CD4-positive, alpha-beta T cell treated with Interleukin-1 beta for 1 hour (primary cell): Measurements from ENCODE around the gene INSYN1.
"Not testable (repeated sequence)": the region's sequence is repeated elsewhere in the genome, so short reads cannot be mapped to it uniquely, and the experiment has no call there.

Source experiments
- DNase-seq, 2 donors: peaks; one replicate each; pipeline ENCODE4 v3.0.0-alpha.2; 2020 to 2022

The INSYN1 gene

DNA sequence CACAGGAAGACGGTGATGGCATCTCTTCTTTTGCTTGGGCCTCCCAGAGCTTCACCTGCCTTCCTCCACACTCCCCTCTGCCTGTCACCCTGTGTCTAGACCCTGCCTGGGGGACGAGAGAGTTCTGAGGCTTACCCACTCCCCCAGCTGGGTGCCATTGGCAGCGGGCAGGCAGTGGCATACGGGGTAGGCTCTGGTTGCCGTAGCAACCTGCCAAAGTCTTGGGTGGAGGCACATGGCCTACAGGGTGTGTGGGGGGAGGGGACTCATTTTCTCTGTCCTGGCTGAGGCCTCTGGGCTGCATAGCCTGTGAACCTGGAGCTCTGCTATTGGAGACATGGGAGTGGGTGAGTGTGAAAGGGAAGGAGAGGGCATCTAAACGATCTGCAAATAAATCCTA is 4.4 kb downstream of the INSYN1 start:
- DNase-seq = no peak

DNA sequence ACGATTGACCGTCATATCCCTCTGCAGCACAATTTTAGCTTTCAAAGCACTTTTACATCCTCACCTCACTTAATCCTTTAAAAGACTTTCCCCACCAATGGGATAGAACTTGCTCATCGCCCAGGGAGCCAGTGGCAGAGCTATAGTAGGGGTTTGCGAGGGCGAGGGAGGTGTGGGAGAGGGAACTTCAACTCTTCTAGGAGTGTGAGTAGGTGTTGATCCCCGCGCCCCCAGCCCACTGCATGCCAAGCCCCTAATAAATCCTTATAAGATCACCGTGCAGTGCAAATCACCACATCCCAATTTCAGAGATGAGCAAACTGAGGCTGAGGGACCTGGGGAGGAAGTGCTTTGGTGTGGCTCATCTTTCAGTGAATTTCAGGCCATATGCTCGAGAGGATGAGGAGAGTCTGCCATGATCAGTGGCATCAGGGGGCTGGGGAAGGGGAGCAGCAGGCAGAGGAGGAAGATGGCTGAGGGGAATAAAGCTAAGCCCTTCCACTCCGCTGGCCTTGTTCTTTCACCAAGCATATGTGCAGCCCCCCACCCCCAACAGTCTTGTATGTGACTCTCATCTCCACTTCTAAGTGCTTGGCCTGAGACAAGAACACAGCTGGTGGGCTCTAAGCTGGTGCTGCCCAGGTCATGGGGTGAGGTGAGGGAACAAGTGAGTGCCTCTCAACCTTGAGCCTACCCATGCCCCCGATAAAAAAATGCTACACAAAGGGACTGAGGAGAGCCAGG is 5.1 kb downstream of the INSYN1 start:
- DNase-seq = no peak

DNA sequence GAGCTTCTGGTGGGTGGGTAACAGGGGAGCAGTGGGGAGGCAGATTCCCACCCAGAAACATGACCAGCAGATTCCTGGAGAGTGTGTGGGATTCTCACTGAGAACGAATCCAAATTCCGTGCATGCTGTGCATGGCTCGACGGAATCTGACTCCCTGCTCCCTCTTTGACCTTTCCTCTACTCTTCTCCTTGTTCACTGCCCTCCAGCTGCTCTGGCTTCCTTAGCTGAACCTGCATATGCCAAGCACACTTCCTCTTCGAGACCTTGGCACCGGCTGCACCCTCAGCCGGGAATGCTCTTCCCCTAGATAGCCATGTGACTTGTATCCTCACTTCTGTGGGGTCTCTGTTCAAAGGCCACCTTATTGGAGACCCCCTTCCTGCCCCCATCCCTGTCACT is 6.3 kb downstream of the INSYN1 start:
- DNase-seq = no peak

DNA sequence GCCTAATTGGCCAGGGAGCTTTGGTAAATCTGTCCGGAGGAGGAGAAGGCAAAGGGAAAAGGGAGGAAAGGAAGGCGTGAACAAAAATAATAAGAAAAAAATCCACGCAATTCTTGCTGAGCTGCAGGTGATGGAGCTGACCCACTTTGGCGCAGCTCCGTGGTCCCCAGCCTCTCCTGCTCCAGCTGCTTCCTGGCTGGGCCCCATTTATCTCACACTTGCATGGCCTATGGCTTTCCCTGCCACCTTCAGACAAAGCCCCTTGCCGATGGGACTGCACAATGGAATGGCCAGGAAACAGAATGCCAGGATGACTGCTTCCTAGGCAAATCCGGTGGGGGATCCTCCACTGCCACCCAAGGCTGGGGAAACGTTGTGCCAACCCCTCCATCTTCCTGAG is 6.9 kb downstream of the INSYN1 start:
- no peak for DNase-seq

- DNase-seq = no peak
Observed at GRCh38 chr15:73745073-73745472, 8.1 kb downstream of the INSYN1 start.

- no peak for DNase-seq
Observed at GRCh38 chr15:73744293-73744692, 8.9 kb downstream of the INSYN1 start.

- no peak for DNase-seq
Observed at GRCh38 chr15:73741321-73741836, 11.8 kb downstream of the INSYN1 start.

DNA sequence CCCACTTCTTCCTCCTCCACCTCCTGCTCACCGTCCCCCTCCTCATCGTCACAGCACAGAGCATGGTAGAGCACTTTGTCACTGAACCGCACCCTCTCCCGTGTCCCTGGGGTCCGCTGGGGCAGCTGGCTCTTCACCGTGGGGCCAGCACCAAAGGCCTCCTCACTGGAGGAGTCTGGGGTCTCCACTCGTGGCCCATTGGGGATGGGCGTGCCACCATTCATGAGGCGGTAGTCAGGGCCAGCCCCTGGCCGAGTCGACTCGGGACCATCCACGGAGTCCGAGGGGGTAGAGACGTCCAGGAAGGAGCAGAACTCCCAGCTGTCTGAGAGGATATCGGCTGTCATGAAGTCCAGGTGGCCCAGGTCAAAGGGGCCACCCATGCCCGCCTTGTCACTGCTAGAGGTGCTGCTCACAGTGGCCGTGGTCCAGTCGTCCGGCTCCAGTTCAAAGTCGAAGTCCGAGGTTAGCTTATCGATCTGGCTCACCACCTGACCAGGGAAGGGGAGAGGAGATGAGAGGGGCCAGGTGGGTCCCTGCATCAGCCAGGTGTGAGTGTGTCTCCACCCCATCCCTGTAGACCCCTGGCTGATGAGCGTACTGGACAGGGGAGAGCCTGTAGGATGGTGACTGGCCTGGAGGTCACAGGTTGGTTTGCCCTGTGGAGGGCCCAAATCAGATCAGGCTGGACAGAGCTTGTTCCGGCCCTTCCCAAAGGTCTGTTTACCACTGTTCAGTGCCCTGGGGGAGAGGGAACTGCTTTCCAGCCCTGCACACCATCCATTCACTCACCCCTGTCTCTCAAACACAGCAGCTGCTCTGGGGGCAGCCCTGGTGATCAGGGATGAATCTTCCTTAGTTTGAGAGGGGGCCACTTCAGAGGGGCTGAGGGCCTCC is 12.8 kb downstream of the INSYN1 start:
- DNase-seq = no peak

DNA sequence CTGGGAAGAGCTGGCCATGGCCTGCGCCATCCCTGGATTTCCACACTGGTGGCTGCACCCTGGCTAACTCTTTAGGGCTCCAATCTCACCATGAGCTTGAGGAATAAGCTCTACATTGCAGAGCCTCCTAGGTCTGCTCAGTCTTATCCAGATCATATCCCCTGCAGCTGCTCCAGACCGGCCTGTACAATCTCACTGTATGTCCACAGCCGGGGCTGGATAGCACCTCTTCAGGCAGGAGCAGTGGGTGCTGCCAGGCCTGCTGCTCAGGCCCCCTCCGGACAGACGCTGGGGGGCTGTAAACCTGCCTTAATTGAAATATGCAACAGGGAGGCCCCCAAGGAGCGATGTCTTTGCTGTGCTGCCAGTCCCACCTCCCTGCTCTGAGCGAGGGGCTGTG is 15.6 kb downstream of the INSYN1 start:
- DNase-seq = no peak

- DNase-seq = no peak
Observed at GRCh38 chr15:73732930-73733329, 20.2 kb downstream of the INSYN1 start.

DNA sequence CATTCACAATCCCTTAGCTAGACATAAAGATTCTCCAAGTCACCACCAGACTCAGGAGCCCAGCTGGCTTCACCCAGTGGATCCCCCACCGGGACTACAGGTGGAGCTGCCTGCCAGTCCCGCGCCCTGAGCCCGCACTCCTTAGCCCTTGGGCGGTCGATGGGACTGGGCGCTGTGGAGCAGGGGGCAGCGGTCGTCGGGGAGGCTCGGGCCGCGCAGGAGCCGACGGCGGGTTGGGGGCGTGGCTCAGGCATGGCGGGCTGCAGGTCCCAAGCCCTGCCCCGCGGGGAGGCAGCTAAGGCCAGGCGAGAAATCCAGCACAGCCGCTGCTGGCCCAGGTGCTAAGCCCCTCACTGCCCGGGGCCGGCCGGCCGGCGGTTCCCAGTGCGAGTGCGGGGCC is 21.1 kb downstream of the INSYN1 start:
- not testable (repeated sequence) for DNase-seq

DNA sequence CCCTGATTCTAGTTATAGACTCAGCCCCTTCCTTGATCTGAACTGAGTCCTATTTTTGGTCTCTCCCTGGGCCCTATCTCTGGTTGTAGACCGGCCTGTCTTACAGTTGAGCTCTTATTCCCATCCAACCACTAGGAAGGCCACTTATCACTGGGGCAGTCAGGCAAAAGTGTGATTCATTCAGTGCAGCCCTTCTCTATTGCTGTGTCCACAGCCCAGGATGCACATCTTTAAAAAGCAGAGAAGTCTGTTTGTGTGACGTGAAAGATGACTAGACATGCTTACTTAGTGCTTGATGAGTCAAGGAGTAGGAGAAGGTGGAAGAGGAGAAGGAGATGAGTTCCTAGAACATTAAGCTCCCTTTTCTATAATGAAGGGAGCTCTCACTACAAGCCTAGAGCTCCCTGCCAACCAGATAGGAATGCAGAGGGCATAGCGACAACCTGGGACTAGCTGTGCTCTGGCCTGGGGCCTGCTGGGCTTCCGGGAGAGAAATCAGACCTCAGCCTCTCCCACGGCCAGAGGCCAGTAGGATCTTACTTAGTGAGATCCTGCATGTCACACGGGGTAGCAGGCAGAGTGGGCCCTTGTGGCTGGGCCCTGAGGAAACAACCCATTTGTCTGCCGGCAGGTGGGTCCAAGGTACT is 25.7 kb downstream of the INSYN1 start:
- DNase-seq = no peak

DNA sequence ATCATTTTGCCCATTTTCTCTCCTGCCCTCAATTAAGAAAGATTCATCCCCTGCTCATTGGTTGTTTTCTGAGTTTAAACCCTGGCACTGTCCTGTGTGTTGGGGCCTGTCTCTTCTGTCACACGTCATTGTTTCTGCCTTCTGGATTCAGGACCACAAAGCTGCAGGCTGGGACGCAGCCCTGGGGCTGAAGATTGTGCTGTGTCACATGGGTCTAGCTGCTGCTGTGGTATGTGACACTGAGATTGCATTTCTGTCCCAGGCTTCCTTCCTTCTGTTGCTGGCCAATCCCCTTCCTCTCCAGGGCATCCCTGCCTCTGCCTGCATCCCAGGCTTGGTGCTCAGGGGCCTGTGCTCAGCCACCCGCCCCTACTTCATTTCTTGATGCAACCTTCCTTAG is 28.9 kb downstream of the INSYN1 start:
- no peak for DNase-seq

DNA sequence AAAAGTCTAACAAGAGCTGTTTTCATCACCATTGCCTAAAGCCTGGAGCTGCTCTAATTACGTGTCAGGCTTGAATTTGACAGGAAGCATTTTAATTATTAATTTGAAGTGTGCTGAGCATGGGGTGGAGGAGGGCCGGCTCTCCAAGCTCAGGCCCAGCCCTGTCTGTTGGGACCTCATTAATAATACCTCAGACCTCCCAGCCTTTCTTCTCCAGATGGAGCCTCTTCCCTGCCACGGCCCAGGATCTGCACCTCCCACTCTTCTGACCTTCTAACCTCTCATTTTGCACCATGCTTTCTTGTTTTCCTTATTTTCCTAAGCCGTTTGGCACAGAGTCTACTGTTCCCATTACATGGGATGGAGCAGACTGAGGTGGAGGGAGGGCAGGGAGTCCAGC is 30.0 kb downstream of the INSYN1 start:
- no peak for DNase-seq

- DNase-seq = no peak
Observed at GRCh38 chr15:73722425-73722824, 30.7 kb downstream of the INSYN1 start.

DNA sequence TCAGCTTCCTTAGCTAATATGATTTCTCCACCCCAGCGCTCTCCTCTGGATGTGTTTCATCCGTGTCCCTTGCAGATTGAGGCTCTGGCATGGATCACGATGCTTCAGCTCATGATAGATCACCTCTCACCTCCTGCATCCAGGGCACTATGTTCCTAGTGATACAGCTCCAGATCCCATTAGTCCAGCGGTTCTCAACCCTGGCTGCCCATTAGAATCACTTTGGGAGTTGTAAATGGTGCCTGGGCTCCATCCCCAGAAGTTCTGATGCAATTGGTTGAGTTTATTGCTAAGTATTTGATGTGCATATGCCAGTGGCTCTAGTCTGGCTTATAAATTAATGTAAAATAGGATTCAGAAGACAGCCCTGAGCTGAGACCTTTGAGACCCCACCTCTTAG is 34.5 kb downstream of the INSYN1 start:
- DNase-seq = no peak

DNA sequence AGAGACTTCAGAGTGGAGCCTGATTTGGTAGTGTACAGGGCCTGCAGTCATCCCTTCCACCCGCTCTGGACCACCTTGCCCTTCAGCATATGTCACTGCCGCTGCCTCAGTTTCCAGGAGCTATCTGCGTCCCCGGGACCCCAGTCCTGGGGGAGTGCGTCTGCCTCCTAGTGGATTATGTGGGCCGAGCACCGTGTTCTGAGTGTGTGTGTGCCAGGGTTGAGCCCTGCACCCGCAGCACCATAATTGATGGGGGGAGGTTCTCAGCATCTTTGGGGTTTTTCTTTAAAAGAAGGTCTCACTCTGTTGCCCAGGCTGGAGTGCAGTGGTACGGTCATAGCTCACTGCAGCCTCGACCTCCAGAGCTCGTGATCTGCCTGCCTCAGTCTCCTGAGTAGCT is 35.3 kb downstream of the INSYN1 start:
- no peak for DNase-seq

DNA sequence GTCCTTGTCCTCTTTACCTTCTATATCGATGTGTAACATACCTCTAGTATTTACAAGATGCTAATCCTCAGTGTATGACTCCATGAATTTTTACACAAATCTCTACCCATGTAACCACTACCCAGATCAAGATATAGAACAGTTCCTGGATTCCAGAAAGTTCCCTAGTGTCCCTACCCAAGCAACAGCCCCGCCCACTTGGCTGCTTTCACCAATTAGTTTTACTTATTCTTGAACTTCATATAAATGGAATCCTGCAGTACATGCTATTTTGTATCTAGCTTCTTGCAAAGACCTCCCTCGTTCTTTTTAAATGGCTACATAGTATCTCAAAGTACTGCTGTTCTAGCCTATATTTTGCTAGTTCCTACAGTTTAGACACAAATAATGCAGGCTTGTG is 35.9 kb downstream of the INSYN1 start:
- no peak for DNase-seq

DNA sequence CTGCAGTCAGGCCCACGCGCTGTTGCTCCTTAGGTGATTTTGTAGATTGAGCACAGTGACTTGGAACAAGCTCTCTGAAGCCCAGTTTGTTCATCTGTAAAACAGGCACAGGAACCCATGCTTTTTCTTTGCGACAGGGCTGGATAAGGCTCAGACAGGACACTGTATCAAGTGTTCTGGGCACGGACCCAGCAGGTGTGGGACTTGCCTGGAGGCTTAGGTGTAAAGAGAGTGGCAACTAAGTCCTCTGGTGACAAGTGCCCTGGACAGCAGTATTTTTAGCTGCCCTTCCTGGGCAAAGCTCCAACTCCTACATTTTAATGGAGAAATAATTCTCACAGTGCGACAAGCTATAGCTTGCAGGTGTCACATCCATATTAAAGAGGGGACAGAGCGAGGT is 36.7 kb downstream of the INSYN1 start:
- DNase-seq = no peak

GRCh38 chr15:73715417-73715816 is 37.7 kb downstream of the INSYN1 start:
- no peak for DNase-seq

GRCh38 chr15:73714695-73715301 is 38.4 kb downstream of the INSYN1 start:
- DNase-seq = no peak

DNA sequence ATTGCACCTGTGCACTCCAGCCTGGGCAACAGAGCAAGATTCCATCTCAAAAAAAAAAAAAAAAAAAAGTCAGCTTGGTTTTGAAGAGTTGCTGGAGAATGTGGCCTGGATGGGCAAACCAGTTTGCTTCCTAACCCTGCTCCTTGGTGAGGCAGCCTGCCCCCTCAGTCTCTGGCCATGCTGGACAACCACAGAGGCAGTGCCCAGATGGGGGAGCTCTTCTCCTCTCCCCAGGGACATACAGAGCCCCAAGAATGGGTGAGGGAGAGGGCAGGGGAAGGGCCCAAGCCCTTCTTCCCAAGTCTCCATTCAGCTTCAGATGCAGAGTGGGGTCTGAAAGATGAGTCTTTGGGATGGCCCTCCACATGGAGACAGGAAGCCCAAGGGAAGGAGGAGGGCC is 41.0 kb downstream of the INSYN1 start:
- DNase-seq = no peak

DNA sequence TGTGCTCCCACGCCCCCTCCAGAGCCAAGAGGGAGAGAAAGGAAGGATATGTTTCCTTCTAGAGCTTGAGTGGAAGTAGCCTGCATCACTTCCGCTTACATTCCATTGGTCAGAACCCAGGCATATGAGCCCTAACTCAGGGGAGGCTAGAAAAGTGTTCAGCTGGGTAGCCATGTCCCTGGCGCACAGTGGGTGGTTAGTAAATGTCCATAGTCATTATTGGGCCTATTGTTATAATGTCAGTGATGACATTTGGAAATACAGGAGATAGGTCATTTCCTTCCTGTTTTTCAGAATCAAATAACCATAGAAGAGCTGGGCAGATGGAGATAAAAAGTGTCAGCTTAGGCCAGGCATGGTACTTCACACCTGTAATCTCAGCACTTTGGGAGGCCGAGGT is 41.6 kb downstream of the INSYN1 start:
- no peak for DNase-seq
